AML-193 (cell line): ENCODE results near the gene RAB30.
"Not testable (repeated sequence)": the region's sequence is repeated elsewhere in the genome, so short reads cannot be mapped to it uniquely, and the experiment has no call there.

ENCODE experiments used
- DNase-seq, 2 experiments: peaks; one replicate each; lab custom pipeline; 2025; lab: John Stamatoyannopoulos, UW

RAB30 gene

GRCh38 chr11:83009999-83010398, 61.7 kb downstream of the RAB30 start:
- DNase-seq = no peak

DNA sequence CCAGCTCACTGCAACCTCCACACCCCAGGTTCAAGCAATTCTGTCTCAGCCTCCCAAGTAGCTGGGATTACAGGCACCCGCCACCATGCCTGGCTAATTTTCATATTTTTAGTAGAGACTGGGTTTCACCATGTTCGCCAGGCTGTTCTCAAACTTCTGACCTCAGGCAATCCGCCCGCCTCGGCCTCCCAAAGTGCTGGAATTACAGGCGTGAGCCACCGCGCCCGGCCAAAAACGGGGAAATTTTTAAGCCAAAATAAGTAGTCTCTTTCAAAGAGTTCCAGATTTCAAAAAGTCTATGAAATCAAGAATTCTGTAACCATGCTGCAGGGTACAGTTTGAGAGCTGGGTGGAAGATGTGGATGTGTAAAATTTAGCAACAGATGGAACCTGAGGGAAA, 62.6 kb downstream of the RAB30 start:
- DNase-seq = not testable (repeated sequence)

GRCh38 chr11:83008581-83008923, 63.1 kb downstream of the RAB30 start:
- no peak for DNase-seq

DNA sequence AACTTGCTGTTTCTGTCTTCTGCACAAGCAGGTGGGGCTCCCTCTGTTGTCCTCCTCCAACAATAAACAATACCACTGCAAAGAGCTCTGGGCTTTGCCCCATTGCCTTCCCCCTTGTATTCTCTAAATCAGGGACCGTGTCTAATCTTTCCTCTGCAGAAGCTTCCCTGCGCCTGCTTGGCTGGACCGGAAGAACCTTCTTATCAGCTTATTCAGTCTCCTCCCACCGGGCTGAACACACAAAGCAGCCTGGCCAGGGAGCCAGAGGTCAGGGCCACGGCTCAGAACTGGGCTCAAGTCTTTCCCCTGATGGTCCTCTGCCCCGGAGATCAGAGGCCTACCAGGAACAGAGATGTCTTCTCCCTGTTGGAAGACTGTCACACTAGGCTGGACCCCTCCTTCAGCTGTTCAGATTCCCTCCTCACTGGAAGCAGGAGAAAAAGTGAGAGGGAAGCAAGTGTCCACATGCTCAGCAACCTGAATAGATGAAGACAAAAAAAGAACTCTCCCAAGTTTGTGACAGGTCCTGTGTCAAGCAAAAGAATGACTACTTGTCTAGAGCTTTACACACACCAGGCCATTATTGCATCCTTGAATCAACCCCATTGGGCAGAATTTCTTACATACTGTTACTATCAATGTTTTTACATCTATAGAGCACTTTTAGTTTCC, 63.7 kb downstream of the RAB30 start:
- DNase-seq = no peak

- no peak for DNase-seq
Measured at GRCh38 chr11:83007477-83007876, 64.2 kb downstream of the RAB30 start.

DNA sequence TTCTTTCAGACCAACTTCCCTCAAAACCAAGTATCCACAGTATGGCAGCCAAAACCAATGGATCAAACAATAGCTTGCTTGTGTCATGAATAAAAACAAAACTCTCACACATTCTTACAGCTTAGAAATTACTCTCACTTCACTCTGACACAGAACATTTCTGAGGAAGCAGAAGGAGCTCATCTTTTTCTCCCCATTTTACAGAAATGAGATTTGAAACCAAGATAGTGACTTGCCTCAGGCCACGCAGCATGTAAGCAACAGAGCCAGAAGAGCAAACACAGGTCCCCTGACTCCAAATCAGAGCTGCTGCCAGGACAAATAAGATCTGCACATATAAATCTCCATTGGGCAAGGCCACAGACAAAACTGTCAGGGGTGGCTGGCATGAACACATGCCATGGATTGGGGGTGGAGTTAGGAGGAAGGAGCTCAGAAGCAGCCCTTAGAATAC, 64.8 kb downstream of the RAB30 start:
- no peak for DNase-seq

DNA sequence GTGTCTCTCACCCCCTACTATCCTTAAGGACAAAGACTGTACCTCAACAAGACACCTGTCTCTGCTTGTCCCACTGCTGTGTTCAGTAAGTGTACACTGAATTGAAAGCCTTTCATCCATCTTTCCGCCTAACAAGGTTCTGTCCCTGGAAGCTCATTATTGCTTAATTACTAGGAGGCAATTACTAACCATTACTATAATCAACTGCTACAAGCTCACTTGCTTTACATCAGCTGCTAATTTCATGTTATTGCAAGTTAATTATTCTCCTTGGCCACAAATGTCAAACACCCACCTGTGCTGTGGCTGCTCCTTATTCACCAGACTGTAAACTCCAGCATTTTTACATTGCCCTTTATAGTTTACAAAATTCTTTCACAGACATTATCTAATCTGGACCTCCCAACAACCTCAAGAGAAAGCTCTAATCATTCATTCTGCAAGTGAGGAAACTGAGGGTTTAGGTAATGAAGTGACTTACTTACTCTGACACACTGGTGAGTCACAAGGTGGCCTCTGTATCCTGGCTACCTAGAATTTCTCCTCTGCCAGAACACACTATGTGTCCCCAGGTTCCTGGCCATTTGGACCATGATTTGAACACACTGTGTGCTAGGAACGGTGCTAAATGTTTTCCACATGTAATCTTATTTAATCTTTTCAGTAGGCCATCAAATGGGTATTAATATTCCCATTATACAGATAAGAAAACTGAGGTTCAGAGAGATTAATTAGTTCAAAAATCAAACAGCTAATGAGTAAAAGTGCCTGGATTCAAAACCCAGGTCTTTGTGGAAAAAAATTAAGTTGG, 66.7 kb downstream of the RAB30 start:
- DNase-seq = no peak

GRCh38 chr11:83002522-83002921, 69.2 kb downstream of the RAB30 start:
- DNase-seq = no peak

- DNase-seq = no peak
Measured at GRCh38 chr11:83002053-83002452, 69.6 kb downstream of the RAB30 start.

DNA sequence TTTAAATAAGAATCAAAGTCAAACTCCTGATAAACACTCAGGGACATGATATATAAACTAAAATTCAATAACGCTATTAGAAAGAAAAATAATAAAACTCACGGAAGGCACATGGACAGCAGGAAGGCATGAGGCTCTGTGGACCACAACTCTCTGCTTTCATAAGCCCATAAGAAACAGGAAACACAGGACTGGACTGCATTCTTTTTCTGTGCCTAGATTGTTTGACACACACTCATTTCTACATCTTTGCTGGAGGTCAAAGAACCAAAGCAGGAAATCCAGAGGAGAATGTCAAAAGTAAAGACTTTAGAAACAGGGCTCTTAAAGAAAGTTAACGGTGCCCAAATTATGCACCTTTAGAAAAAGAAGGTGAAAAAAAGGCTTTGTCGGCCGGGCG, 71.3 kb downstream of the RAB30 start:
- no peak for DNase-seq

GRCh38 chr11:82999232-82999631, 72.5 kb downstream of the RAB30 start:
- no peak for DNase-seq

GRCh38 chr11:82998697-82999096, 73.0 kb downstream of the RAB30 start:
- DNase-seq = no peak

DNA sequence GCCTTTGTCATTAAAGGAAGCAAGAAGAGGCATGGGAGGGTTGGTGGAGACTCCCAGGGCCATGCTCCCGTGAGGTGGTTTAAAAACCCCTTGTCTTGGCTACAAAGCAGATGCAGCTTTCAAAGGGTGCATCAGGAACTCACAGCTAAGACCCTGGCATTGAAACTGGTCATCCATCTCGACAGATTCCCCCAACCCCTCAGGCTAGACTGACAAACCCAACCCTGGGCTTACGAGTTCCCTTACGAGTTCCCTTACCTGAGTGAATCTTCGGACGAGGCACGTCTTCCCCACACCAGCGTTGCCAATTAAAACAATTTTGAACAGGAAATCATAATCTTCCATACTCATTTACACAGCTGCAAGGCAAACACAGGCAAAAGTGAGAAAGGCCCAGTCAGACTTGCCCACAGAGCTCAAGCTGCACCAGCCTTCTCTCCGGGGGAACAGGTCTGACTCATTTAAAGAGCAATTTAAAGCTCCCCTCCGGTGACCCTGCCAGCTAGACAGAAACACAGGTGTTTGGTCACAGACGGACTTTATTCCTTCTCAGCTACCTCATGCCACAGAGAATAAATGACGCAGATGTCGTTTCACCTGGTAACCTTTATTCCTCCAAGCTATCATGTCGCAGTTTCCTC, 74.6 kb downstream of the RAB30 start:
- no peak for DNase-seq

GRCh38 chr11:82995754-82996398, 75.8 kb downstream of the RAB30 start:
- no peak for DNase-seq

DNA sequence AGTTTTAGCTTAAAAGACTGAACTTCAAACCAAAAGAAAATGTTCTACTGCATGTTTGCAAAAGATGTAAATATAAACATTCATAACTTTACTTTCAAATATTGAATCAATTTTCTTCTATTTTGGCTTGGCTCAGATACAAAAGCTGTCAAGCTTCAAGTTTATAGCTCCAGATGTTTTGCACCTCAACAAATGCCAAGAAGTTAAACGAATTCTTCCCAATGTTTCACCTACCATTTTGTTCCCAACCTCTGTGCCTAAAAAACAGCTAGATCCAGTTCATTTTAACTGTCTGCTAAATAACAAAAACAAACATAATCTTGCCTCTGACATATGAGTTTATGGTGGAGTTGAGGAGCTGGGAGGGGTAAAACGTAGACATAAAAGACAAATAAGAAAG, 76.5 kb downstream of the RAB30 start:
- DNase-seq = no peak

DNA sequence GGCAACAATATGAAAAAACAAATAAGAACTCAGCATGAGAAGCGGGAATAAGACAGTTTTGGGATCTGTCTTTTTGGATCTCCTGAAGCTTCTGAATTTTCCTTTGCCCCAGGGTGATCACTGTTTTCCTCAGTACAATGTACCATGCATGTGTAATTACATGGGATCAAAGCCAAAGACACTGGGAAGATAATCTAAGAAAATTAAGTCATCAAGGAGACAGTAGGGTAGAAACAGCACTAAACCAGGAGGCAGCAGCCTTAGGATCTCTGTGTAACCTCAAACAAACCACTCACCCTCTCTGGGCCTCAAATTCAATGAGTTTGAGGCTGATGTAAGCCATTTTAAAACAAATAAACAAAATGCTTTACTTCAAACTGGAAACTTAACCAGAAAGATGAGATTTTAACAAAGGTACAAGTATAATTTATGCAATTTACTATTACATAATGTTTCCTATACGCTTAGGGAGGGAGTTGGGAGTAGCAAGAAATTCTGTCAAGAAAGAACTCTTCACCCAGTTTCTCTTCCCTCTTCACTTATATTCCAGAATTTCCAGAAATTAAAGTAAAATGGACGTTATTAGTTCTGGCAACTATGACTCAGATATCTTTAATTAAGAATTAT, 77.0 kb downstream of the RAB30 start:
- no peak for DNase-seq

GRCh38 chr11:82992223-82992622, 79.5 kb downstream of the RAB30 start:
- no peak for DNase-seq

DNA sequence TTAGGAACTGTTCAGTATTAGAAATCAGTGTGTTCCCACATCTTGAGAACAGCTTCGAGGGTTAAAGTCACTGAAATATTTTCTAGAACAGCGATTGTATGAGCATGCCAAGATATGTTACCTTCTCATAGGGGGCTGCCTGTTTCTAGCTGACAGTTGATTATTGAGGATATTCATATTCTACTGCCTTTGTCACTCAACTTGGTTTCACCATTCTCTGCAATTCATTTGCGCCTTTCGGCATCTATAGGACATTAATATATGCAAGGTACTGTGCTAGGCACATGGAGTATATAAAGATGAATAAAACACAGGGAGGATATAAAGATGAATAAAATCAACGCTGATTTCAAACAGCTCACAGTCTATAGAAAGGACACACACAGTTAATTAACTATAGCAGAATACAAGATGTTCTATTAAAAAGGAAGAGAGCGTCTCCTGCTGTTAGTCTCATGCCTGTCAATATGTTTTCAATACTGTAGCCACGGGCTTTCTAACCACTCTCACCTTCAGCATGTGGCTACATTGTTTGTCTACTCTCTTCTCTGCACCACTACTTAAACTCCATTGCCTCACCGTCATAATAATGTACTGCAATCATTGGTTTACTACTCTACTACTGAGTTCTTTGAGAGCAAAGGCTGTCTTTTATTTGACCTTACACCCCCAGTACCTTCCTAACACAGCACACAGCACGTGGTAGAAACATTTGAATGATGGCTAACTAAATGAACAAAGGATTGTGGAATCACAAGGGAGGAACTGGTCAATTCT, 81.9 kb downstream of the RAB30 start:
- no peak for DNase-seq

- no peak for DNase-seq
Measured at GRCh38 chr11:82988936-82989627, 82.6 kb downstream of the RAB30 start.

- DNase-seq = no peak
Measured at GRCh38 chr11:82987997-82988396, 83.7 kb downstream of the RAB30 start.

GRCh38 chr11:82986446-82986845, 85.3 kb downstream of the RAB30 start:
- DNase-seq = no peak
